ENCODE data around the gene PRKD1.

GRCh38 chr14:29926228-29926627, 1.4 kb downstream of the PRKD1 start:
- TF ChIP-seq CTCF (IDR thresholded peaks at IDR 0.05), result no peak
- TF ChIP-seq POLR2A (IDR thresholded peaks at IDR 0.05), result no peak
